ENCODE data around the gene PCDHB10. TPM values are rescaled to one million over a fixed set of nuclear protein-coding genes. Genes with fewer than 3 reads are reported as not detected.
A peak's percentile ranks its signal among the peaks of the same experiment; 100 is the strongest.
"Not testable (repeated sequence)": the region's sequence is repeated elsewhere in the genome, so short reads cannot be mapped to it uniquely, and the experiment has no call there.

The PCDHB10 gene
- total RNA-seq, 1 donor from 2014 or later: 1.6 TPM

- no peak for TF ChIP-seq CTCF (IDR thresholded peaks at IDR 0.05; ENCODE audit: insufficient read depth, low read length, poor library complexity, severe bottlenecking)
- H3K27me3 ChIP-seq (ENCODE audit: control insufficient read depth, insufficient read depth, low read length): no peaks in the 10 kb centered on the region
- no peak overlapping the region for H3K4me3 ChIP-seq (ENCODE audit: low read depth, low read length)
- no peak for DNase-seq (ENCODE audit: low read depth)
- no peaks in the 10 kb centered on the region for H3K36me3 ChIP-seq (ENCODE audit: control insufficient read depth, insufficient read depth, low read length)
These were observed 36.4 kb upstream of the PCDHB10 start for GRCh38 chr5:141155540-141156374.

DNA sequence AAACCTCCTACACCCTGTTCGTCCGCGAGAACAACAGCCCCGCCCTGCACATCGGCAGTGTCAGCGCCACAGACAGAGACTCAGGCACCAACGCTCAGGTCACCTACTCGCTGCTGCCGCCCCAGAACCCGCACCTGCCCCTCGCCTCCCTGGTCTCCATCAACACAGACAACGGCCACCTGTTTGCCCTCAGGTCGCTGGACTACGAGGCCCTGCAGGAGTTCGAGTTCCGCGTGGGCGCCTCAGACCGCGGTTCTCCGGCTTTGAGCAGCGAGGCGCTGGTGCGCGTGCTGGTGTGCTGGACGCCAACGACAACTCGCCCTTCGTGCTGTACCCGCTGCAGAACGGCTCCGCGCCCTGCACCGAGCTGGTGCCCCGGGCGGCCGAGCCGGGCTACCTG lies 34.8 kb upstream of the PCDHB10 start:
- not testable (repeated sequence) for H3K36me3 ChIP-seq (ENCODE audit: control insufficient read depth, insufficient read depth, low read length); DNase-seq (ENCODE audit: low read depth); H3K27me3 ChIP-seq (ENCODE audit: control insufficient read depth, insufficient read depth, low read length); H3K4me3 ChIP-seq (ENCODE audit: low read depth, low read length)

DNA sequence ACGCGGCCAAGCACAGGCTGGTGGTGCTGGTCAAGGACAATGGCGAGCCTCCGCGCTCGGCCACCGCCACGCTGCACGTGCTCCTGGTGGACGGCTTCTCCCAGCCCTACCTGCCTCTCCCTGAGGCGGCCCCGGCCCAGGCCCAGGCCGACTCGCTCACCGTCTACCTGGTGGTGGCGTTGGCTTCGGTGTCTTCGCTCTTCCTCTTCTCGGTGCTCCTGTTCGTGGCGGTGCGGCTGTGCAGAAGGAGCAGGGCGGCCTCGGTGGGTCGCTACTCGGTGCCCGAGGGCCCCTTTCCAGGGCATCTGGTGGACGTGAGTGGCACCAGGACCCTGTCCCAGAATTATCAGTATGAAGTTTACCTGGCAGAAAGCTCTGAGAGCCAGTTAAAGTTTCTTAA lies 34.3 kb upstream of the PCDHB10 start:
- not testable (repeated sequence) for H3K27me3 ChIP-seq (ENCODE audit: control insufficient read depth, insufficient read depth, low read length); DNase-seq (ENCODE audit: low read depth); H3K36me3 ChIP-seq (ENCODE audit: control insufficient read depth, insufficient read depth, low read length); H3K4me3 ChIP-seq (ENCODE audit: low read depth, low read length)

- DNase-seq (ENCODE audit: low read depth): no peak
- H3K27me3 ChIP-seq (ENCODE audit: control insufficient read depth, insufficient read depth, low read length): no peaks in the 10 kb centered on the region
- no peak within 1 kb of the TSS for H3K4me3 ChIP-seq (ENCODE audit: low read depth, low read length)
- H3K36me3 ChIP-seq (ENCODE audit: control insufficient read depth, insufficient read depth, low read length): no peaks in the 10 kb centered on the region
- peak; percentile 25 for TF ChIP-seq CTCF (IDR thresholded peaks at IDR 0.05; ENCODE audit: insufficient read depth, low read length, poor library complexity, severe bottlenecking)
These were observed 19.6 kb upstream of the PCDHB10 start, which contains the start of gene PCDHB7 for GRCh38 chr5:141172381-141173204. TSS of gene PCDHB7 (plus strand) at chr5:141172644. CDS start at chr5:141172836, 192 bp downstream.

GRCh38 chr5:141174291-141175104 lies 17.7 kb upstream of the PCDHB10 start:
- DNase-seq (ENCODE audit: low read depth); H3K36me3 ChIP-seq (ENCODE audit: control insufficient read depth, insufficient read depth, low read length); H3K27me3 ChIP-seq (ENCODE audit: control insufficient read depth, insufficient read depth, low read length); H3K4me3 ChIP-seq (ENCODE audit: low read depth, low read length): not testable (repeated sequence)

GRCh38 chr5:141175933-141176332 lies 16.2 kb upstream of the PCDHB10 start:
- Histone ChIP-seq H3K36me3 (ENCODE audit: control insufficient read depth, insufficient read depth, low read length) (no peaks in the 10 kb centered on the region), H3K27me3 (ENCODE audit: control insufficient read depth, insufficient read depth, low read length) (no peaks in the 10 kb centered on the region), H3K4me3 (ENCODE audit: low read depth, low read length) (no peak overlapping the region)
- DNase-seq (ENCODE audit: low read depth): no peak
- no peak for TF ChIP-seq CTCF (IDR thresholded peaks at IDR 0.05; ENCODE audit: insufficient read depth, low read length, poor library complexity, severe bottlenecking)

DNA sequence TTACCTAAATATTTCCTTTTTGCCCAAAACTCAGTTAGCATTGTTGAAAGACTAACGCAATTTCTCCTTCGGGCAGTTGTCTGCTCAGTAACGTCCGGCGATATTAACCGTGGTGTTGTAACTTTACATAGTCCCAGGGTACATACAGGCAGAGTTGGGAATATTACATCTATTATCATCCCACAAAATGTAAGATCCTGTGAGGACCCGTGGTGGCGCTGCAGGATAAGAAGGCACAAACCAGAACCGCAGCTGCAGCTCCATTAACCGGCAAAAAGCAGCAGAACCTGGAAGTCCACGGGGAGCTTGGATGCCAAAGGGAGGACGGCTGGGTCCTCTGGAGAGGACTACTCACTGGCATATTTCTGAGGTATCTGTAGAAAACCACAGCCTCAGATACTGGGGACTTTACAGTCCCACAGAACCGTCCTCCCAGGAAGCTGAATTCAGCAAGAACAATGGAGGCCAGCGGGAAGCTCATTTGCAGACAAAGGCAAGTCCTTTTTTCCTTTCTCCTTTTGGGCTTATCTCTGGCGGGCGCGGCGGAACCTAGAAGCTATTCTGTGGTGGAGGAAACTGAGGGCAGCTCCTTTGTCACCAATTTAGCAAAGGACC lies 14.5 kb upstream of the PCDHB10 start, which contains the start of gene PCDHB8:
TSS of gene PCDHB8 (plus strand) at position 214 of the 615 bp plus-strand sequence. CDS start at position 459, 245 bp downstream.
- H3K27me3 ChIP-seq (ENCODE audit: control insufficient read depth, insufficient read depth, low read length); H3K4me3 ChIP-seq (ENCODE audit: low read depth, low read length); DNase-seq (ENCODE audit: low read depth); H3K36me3 ChIP-seq (ENCODE audit: control insufficient read depth, insufficient read depth, low read length): not testable (repeated sequence)

- H3K36me3 ChIP-seq (ENCODE audit: control insufficient read depth, insufficient read depth, low read length); H3K4me3 ChIP-seq (ENCODE audit: low read depth, low read length); DNase-seq (ENCODE audit: low read depth); H3K27me3 ChIP-seq (ENCODE audit: control insufficient read depth, insufficient read depth, low read length): not testable (repeated sequence)
These were observed 12.8 kb upstream of the PCDHB10 start for GRCh38 chr5:141179371-141179770.

- H3K4me3 ChIP-seq (ENCODE audit: low read depth, low read length); H3K36me3 ChIP-seq (ENCODE audit: control insufficient read depth, insufficient read depth, low read length); H3K27me3 ChIP-seq (ENCODE audit: control insufficient read depth, insufficient read depth, low read length); DNase-seq (ENCODE audit: low read depth): not testable (repeated sequence)
These were observed 12.3 kb upstream of the PCDHB10 start for GRCh38 chr5:141179876-141180275.

Data from kidney epithelial cell (primary cell).